Measurements from ENCODE around the gene CLDN25. TPM values are rescaled to one million over a fixed set of nuclear protein-coding genes. Genes with fewer than 3 reads are reported as not detected.
"Not testable (repeated sequence)": the region's sequence is repeated elsewhere in the genome, so short reads cannot be mapped to it uniquely, and the experiment has no call there.

The CLDN25 gene
- total RNA-seq, 6 experiments from 2014 or later: not detected

- Mint-ChIP-seq H3K4me1 (ENCODE audit: low read depth) (no peaks in the 10 kb centered on the region), H3K4me3 (no peak overlapping the region), H3K9me3 (no peaks in the 10 kb centered on the region), H3K27me3 (ENCODE audit: insufficient read depth) (no peaks in the 10 kb centered on the region), H3K36me3 (ENCODE audit: low read depth) (peaks cover 33% of the 10 kb centered on the region), H3K27ac (no peak overlapping the region)
- no peak for TF ChIP-seq CTCF (IDR thresholded peaks at IDR 0.05)
- DNase-seq: no peak
These were observed 19.4 kb upstream of the CLDN25 start for GRCh38 chr11:113760241-113760640.

GRCh38 chr11:113763040-113763439, 16.6 kb upstream of the CLDN25 start:
- not testable (repeated sequence) for H3K4me1 Mint-ChIP-seq (ENCODE audit: low read depth); DNase-seq; H3K27me3 Mint-ChIP-seq (ENCODE audit: insufficient read depth); H3K27ac Mint-ChIP-seq; H3K9me3 Mint-ChIP-seq; H3K4me3 Mint-ChIP-seq
- H3K36me3 Mint-ChIP-seq (ENCODE audit: low read depth): peaks cover 33% of the 10 kb centered on the region

- no peak overlapping the region for H3K4me3 Mint-ChIP-seq
- peaks cover 33% of the 10 kb centered on the region for H3K36me3 Mint-ChIP-seq (ENCODE audit: low read depth)
- H3K27me3 Mint-ChIP-seq (ENCODE audit: insufficient read depth): no peaks in the 10 kb centered on the region
- DNase-seq: no peak
- H3K9me3 Mint-ChIP-seq: no peaks in the 10 kb centered on the region
- no peaks in the 10 kb centered on the region for H3K4me1 Mint-ChIP-seq (ENCODE audit: low read depth)
- no peak for TF ChIP-seq CTCF (IDR thresholded peaks at IDR 0.05)
- no peak overlapping the region for H3K27ac Mint-ChIP-seq
These were observed 14.9 kb upstream of the CLDN25 start for GRCh38 chr11:113764527-113765219.

- peak overlapping the region; percentile 43; the same call in 1 of the 2 replicates for H3K27ac Mint-ChIP-seq
- no peak for TF ChIP-seq CTCF (IDR thresholded peaks at IDR 0.05)
- peak overlapping the region; percentile 100 for H3K4me3 Mint-ChIP-seq
- peaks cover 23% of the 10 kb centered on the region for H3K4me1 Mint-ChIP-seq (ENCODE audit: low read depth)
- no peaks in the 10 kb centered on the region for H3K9me3 Mint-ChIP-seq
- no peak for DNase-seq
- H3K36me3 Mint-ChIP-seq (ENCODE audit: low read depth): peaks cover 23% of the 10 kb centered on the region
- H3K27me3 Mint-ChIP-seq (ENCODE audit: insufficient read depth): peaks cover 6% of the 10 kb centered on the region
These were observed 7.6 kb upstream of the CLDN25 start for GRCh38 chr11:113771964-113772363.

- Mint-ChIP-seq H3K4me3 (peak overlapping the region; percentile 100), H3K27ac (peak overlapping the region; percentile 96), H3K9me3 (no peaks in the 10 kb centered on the region), H3K27me3 (ENCODE audit: insufficient read depth) (peaks cover 6% of the 10 kb centered on the region), H3K36me3 (ENCODE audit: low read depth) (peaks cover 13% of the 10 kb centered on the region), H3K4me1 (ENCODE audit: low read depth) (peaks cover 28% of the 10 kb centered on the region)
- TF ChIP-seq CTCF (IDR thresholded peaks at IDR 0.05): no peak
- no peak for DNase-seq
These were observed 6.5 kb upstream of the CLDN25 start for GRCh38 chr11:113773092-113773415.

- Mint-ChIP-seq H3K4me3 (peak within 1 kb of the TSS; percentile 100), H3K27ac (peak within 1 kb of the TSS; percentile 96), H3K4me1 (ENCODE audit: low read depth) (peaks cover 32% of the 10 kb centered on the region), H3K9me3 (no peaks in the 10 kb centered on the region), H3K36me3 (ENCODE audit: low read depth) (peaks cover 13% of the 10 kb centered on the region; the same call in 1 of the 2 replicates), H3K27me3 (ENCODE audit: insufficient read depth) (peaks cover 6% of the 10 kb centered on the region)
- DNase-seq: peak; percentile 97
- TF ChIP-seq CTCF (IDR thresholded peaks at IDR 0.05): peak; percentile 95
These were observed 6.0 kb upstream of the CLDN25 start, which contains the start of gene ZW10 for GRCh38 chr11:113773416-113774173. Gene ZW10, minus strand, starts transcription at chr11:113773692. Its CDS starts 26 bp downstream, at chr11:113773666.

All from HFFc6 (cell line).